Activated T-helper 1 cell treated with anti-CD3 and anti-CD28 coated beads, Interleukin-2, amount 50 U/mL, for 16 hours (primary cell): ENCODE measurements around the gene FILIP1L.
A peak's percentile ranks its signal among the peaks of the same experiment; 100 is the strongest.

Experiments used
- DNase-seq, 2 donors: peaks; one replicate each; pipeline ENCODE4 v3.0.0-alpha.2; 2020; ENCODE audit warnings: low read depth in 1 of 2, low spot score in 1 of 2

The FILIP1L gene

DNA sequence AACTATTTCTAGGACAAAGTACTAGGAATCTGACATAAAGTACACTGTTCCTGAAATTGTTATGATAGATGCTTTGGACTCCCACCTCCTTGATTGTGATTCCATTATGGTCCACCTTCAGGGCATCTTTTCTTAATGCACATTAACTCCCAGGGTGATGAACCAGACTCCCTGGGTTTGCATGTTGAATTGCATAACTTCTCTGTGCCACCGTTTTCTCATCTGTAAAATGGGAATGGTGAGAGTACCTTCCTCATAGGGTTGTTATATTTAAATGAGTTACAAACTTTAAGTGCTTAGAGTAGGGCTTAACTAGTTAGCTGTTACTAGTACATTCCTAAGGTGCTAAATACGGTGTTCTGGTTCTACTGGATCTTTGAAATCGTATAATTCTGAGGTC lies 214.7 kb downstream of the FILIP1L start:
- no peak for DNase-seq

DNA sequence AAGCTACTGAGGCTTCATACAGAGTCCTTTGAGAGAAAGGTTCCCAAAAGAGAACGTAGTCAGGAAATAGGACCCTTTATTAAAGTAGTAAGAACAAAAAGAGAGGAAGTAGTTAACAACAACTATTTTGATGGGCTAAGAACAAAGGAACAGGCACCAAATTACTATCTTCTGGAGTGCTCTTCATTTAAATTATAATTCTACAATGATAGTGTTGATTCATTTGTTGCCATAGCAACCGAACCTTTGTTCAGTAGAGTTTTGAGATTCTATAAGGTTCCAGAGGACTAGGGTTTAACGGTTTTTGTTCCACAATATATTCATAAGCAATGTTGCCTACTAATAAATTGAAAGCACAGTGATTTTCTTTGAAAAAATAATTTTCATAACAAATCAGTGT lies 217.8 kb downstream of the FILIP1L start:
- DNase-seq = no peak

DNA sequence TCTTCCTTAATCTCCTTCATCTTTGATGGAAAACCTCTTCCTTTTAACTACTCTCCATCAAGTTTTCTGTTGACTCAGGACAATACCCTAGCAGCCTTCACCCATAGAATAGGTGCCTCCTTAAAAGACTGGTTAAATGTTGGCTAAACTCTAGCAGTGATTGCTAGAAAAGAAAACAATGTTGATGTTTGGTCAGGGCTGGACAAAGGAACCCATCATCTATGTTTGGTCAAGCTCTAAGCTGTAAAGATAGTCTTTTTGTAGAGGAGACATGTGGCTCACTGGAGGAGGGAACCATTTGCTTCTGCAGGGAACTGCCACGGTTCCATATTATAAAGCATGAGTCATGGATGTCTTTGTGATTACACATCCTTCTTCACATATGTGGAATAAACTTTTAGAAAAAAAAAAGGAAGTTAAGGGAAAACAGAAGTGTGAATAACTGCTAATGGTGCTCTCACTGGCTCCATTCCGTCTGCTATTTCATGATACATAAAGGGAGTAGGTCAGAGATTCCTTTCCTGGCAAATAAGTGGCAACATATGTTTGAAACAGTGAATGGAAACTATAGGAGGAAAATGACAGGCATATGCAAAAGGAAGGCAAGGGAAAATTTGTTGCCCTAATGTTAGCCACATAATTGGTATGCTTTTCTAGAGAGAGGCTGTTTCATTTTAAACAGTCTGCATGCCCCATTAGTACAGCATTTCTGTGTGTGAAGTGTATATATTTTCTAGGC lies 218.4 kb downstream of the FILIP1L start:
- DNase-seq = no peak

DNA sequence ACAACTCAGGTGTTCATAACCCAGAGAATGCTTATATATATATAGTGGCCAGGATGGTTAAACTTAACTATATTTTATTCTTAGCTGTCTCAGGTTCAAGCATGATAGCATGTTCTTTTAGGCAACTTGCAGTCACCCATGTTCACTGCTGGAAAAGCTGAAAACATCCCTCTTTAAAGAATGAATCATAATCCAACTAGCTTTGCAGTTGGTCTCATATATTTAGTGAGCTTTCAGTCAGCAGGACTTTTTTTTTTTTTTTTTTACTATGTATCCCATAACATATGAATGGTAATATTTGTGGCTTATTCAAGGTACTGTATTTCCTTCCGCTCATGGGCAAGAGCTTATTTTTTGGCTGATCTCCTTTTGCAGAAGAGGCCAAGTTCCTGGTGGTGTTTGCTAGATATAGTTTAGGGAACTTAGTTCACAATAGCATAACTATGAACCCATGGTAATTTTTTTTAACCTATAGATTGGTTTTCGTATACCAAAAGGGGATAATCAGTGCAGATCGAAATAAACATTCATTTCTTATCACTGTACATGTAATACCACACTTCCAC lies 219.1 kb downstream of the FILIP1L start:
- no peak for DNase-seq

DNA sequence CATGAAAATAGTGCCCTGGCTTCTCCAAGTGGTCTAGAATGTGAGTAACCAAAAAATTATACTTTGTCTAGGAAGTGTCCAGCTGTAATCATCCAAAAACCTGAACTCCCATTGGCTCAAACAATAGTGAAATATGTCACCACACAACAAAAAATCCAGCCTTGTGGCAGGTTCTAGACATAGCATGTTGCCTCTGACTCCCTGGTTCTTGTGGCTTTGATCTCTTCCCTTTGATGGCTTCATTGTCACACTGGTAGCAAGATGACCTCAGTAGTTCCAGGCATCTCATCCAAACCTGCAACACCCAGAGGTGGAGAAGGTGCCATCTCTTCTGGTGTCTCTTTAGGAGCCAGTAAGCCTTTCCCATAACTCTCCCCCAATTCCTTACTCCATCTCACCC lies 222.0 kb downstream of the FILIP1L start:
- DNase-seq = no peak

DNA sequence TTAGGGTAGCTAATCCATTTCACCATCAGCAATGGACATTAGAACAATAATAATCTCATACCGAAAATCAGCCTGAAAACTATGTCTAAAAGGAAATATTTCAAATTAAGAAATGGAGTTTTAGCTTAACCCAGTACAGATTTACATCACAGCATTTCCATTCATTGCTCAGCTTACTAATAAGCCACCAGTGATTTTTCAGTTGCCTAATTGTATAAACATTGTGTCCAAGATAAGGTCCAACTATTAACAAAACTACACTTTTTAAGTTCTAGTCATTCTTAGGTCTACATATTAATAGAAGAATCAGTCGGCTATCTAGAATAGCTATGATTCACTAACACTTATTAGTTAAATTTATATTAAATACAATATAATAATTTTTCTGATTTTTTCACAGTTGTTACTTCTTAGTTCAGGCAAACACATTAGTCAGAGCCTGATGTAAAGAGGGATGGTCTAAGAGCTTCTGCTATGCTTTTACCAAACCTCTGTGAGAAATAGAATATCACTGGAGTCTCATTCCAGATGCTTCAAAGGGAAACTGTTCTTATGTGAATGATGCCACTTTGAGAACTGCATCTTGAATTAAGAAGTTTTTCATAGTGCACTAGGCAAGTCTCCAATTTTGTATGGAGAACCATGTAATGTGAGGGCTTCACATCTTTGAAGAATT lies 222.6 kb downstream of the FILIP1L start:
- no peak for DNase-seq

DNA sequence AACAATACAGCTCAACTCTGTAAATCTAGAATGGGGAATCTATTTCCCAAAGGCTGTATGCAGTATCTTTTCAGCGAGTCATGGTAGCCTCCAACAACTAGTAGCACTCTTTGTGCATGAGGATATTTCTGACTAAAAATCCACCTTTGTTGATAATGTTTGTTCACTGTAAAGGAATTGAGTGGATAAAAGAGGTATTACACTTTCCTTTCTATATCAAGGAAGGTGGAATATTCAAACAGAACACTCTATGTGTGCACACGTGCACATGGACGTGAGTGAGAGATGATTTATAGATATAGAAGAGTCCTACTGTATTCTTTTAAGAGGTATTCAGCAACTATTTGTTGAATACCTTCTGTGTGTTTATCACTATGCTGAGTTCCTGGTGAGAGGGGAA lies 228.4 kb downstream of the FILIP1L start:
- DNase-seq = no peak

DNA sequence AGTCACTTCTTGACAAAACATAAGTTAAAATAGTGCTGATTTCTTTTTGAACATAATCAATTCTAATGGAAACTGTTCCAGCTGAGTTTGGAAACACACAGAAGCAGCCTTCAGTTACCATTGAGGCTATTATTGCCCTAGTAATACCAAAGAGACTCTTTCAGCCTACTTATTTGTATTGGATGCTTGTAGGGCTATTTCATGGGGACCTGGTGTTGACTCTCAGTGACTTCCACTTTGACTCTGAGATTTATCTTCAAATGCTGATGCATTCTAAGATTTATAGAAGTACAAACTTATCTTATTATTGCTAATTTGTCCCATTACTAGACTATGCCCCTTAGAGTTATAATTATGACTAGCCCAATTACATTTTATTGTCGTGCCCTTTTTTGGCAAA lies 229.2 kb downstream of the FILIP1L start:
- DNase-seq = no peak

DNA sequence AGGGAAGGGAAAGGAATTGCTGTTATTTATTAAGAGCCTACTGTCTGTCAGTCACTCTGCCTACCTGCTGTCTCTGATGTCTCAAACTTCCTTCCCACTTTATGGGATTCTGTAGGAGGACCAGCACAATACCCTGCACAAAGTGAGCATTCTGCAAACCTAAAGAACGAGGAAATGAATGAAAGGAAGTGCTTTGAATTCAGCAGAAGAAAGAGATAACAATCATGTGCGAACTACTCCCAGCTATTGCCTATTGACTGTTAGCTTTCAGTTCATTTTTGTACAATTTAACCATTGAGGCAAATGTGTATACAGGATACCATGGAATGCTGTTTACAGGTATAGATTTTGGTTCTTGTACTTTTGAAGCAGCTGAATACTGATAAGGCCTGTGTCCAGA lies 229.8 kb downstream of the FILIP1L start:
- no peak for DNase-seq

DNA sequence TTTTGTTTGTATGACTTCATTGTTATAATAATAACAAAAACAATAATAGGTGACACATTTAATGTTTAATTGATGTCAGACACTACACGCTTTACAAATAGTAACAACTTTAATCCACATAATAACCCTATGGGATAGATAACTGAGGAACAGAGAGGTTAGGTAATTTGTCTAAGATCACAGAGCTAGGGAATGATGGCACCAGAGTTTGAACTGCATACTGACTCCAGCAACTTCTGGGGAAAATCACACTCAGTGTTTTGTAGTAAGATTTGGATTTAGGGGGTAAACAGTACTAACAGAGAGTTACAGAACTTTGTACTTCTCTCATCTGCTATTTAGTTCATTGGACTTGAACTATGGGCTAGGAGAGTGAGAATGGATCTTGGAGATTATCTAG lies 230.6 kb downstream of the FILIP1L start:
- no peak for DNase-seq

DNA sequence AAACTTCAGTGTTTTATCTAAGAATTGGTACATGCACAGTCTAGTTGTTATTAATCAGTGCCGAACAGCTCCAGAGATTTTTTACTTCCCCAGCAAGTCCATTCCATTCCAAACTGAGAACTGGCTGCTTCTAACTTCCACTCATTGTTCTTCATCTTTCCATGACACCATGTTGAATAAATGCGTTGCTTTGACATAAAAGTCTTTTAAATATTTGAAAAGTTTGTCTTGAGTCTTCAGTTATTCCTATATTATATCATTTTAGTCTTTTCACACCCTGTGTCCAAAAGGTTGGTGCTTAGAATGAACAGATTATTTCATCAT lies 231.2 kb downstream of the FILIP1L start:
- no peak for DNase-seq

DNA sequence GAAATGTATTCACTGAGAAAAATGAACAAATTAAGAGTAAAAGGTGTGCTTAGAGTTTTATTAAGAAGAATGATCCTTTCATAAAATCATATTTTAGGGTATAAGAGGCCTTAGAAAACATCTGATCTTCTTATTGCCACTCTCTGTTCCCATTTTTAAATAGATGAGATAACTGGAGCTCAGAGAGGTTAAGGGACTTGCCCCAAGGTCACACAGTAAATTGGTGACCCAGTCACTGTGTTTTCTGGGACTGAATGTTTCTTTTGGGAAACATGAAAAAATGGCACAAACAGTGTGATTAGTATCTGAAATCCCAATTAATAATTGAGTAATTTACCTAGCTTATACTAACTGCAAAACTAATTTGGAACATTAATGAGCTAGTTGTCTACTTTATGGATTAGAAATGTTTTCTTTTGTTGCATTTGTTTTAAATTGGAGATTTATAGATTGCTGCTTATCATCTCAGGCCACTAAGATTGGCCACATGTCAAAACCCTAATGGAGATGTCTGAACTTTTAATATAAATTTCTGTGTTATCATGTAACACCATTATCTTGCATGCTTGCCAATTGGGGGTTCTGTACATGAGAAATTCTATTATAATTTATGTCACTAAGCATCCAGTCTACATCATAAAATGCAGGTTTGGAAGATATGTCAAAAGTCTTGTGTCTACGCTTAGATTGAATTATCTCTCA lies 231.7 kb downstream of the FILIP1L start:
- no peak for DNase-seq

DNA sequence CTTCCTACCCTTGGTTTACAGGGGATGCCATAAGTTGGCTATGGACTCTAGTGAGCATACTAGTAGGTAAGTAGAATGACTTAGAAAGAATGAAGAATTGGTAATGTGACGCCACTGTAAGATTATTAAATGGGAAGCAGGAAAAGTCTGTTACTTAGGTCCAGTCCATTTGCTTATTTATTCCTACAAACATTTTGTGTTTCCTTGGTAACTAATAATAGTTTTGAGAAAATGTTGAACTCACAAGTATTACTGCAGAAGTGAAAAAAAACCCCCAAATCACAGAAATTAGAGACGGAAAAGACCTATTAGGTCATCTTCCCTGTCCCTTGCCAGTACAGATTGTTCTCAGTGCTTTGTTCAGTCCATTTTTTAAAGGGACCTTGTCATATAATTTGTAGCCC lies 233.2 kb downstream of the FILIP1L start:
- no peak for DNase-seq

DNA sequence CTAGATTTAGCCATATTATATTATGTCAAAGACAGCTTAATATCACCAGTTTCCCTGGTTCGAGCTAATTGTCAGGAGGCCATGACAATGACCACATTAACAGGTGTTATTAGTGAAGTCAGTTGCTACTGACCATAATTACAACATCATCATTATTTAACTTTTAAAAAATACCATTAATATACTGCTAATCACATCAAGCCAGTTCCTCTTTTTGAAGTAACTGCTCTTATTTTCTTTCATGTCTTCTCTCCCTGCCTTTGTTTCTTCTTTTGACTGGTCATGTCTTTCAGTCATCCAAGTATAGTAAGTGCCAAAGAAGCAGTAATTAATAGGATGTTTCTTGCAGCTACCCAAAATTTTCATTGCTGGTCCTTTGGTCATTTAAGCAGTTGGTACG lies 235.0 kb downstream of the FILIP1L start:
- DNase-seq = no peak

DNA sequence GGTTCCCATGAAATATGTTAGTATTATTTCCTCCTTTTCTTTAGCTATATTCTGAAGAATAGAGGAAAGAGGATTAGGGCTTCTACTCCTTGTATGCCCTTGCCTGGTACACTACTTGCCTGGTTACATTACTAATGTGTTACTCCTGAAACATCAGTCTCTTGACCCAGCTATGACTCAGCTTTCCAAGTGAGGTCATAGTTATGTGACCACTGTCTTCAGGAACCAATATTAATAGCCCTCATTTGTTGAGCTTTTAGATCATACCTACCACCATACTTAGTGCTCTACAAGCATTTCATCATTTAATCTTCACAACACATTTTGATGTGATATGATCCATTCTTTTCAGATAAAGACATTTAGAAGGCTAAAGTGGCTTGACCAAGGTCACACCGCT lies 236.3 kb downstream of the FILIP1L start:
- DNase-seq = no peak

DNA sequence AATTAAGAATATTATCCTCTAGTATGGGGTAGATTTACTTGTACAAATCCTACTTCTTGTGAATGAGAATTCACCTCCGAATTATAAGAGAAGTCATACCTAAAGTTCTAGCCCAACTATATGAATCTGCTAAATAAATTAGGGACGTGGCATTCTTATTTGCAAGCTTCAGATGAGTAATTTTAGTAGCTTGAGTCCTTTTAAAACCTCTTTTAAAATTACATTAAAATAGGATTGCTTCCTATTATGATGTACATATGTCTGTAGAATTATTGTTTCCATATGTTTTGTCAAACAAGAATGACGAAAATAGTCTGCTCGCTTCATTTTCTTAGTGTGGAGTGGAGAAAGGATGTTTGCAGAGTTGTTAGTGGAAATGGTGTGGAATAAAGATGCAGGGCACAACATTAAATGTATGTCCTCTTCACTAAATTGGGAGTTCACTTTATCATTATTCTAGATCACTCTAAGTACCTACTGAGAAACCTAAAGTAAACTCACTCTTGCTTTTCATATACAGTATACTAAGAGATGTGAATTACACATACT lies 237.2 kb downstream of the FILIP1L start:
- no peak for DNase-seq

DNA sequence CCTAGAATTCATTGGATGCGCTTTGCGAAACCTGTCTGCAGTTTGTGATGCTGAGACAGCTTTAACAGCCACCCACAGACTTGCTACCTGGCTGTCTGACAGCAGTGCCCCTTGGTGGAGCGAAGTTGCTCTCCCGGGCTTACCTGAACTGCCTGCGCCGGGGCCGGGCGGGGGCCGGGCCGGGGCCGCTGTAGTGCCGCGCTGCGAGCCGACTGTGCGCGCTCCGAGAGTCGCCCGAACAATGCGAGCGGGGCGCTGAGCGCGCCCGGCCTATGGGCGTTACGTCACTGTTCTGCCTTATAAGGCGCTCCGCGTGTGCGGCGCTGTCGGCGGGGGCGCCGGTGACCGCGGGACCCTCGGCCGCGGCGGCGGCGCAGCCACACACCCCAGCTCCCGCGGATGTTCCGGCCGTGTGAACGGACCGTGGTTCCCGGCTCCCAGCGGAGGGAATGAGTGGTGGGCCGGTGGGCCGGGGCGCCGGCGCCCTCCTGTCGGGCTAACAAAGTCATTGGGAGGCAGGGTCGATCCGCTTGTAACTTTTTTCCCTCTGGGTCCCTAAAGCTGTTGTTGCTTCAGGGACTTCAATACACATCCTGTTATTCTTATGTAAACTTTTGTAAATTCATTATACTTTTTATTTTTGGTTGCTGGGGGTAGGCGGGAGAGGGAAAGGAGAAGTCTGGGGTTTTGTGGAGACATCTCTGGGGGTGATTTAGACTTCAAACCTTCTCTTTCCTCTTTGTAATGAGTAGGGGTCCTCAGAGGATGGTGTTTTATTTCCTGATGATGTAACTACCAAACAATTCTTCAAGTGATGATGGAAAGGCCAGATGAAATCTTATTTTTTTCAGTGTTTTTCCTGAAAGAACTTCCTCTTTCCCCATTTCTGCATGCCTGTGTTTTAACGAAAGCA lies 238.1 kb downstream of the FILIP1L start:
- DNase-seq = peak; percentile 39 to 40

DNA sequence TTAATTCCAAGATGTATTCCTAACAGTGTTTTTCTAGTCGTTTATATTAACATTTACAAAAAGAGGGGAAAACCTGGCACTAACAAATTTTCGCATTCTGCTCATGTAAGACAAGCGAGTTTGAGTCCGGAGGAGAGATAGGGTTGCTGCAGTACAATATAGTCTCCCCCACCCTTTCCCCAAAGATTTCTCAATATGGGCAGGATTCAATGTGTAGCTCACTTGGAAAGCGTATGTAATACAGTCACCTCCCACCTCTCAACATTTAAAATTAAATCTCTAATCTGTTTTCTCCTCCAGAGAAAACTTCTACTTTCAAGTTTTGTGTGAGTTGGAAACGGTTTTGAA lies 238.7 kb downstream of the FILIP1L start:
- no peak for DNase-seq

DNA sequence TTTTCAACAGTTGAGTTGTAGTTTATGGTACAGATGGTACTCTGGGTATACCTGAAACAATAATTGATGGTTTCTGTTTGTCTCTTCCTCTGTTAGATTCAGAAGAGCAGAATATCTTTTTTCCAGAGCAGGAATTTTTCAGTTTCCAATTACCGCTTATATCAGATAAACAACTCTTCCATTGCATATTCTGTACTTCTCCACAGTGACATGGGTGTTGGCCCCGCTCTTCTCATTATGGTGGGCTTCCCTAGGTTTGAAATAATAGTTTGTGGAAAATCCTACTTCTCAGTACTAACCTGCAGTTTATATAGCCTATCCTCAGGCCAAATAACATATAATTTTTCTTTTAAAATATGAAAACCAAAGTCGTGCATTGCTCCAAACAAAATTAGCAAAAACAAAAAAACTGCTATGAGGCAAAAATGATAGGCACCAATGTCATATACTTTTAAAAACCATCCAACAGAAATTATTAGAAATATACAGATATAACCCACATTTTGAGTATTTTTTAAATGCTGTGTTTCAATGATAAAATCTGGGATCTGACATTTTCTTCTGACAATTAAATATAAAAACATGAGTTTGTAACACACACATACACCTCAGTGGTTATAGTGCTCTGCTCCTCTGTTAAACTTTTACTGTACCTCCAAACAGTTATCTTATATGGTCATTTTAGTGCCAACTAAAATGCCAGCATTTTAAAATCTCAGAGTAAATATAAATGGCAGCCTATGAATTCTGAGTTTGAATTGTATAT lies 239.9 kb downstream of the FILIP1L start:
- DNase-seq = no peak
